Upper lobe of left lung (tissue), 6 donors: ENCODE data around the gene KRT13. TPM values are rescaled to one million over a fixed set of nuclear protein-coding genes. Genes with fewer than 3 reads are reported as not detected.

Experiments used
- ATAC-seq, 2 donors: fragments of 200-7000 bp; cut with Tn5 transposase; one replicate each; pipeline ENCODE4 v1.9.1; 2022; ENCODE audit warnings: mild to moderate bottlenecking in 2 of 2, moderate library complexity in 2 of 2; ENCODE audit not compliant: low FRiP score in 2 of 2
- DNase-seq, 2 donors: peaks; one replicate each; pipeline ENCODE4 v3.0.0-alpha.2; 2019 to 2020
- H3K27ac ChIP-seq, 4 donors: fragments of 200-600 bp; sonication (generic); one replicate each; pipeline ENCODE4 v1.5.1; 2016 to 2019
- H3K27me3 ChIP-seq, 4 donors: fragments of 200-600 bp; sonication (generic); one replicate each; pipeline ENCODE4 v1.5.1; 2017 to 2019
- H3K36me3 ChIP-seq, 4 donors: fragments of 200-600 bp; sonication (generic); one replicate each; pipeline ENCODE4 v1.5.1; 2016 to 2019
- H3K4me1 ChIP-seq, 4 donors: fragments of 200-600 bp; sonication (generic); one replicate each; pipeline ENCODE4 v1.5.1; 2018 to 2019
- H3K4me3 ChIP-seq, 4 donors: fragments of 200-600 bp; sonication (generic); one replicate each; pipeline ENCODE4 v1.5.1; 2017 to 2019; ENCODE audit warnings: mild to moderate bottlenecking in 2 of 4, moderate library complexity in 1 of 4
- H3K9me3 ChIP-seq, 4 donors: fragments of 200-600 bp; sonication (generic); one replicate each; pipeline ENCODE4 v1.5.1; 2018 to 2019
- CTCF ChIP-seq, 6 experiments: fragments of 450-650 bp in 4 of 6; fragments of 200-600 bp in 2 of 6; sonication (generic) in 2 of 6; IDR thresholded peaks; one replicate each; pipeline ENCODE4 v1.5.1; 2016 to 2019; ENCODE audit warnings: antibody characterized with exemption in 6 of 6
- EP300 ChIP-seq, 4 donors: sonication (generic); formaldehyde crosslinking; IDR thresholded peaks; one replicate each; pipeline ENCODE4 v1.5.1; 2017; ENCODE audit warnings: antibody characterized with exemption in 4 of 4, control low read depth in 2 of 4
- POLR2A ChIP-seq, 4 donors: fragments of 450-650 bp; IDR thresholded peaks; one replicate each; pipeline ENCODE4 v1.5.1; 2016 to 2017; ENCODE audit warnings: antibody characterized with exemption in 4 of 4, mild to moderate bottlenecking in 2 of 4
- POLR2AphosphoS5 ChIP-seq, 2 donors: sonication (generic); formaldehyde crosslinking; IDR thresholded peaks; one replicate each; pipeline ENCODE4 v1.5.1; 2017; ENCODE audit warnings: antibody characterized with exemption in 2 of 2
- WGBS, 2 donors: methylation state at CpG; one replicate each; pipeline ENCODE4 v1.1.5; 2017 to 2018; 5-methylcytosine and 5-hydroxymethylcytosine counted together
- total RNA-seq, 6 donors: library from RNA; depleted of rRNA in 4 of 6; stranded (reverse); fragments of >200 nt in 4 of 6; gene quantifications; one replicate each; pipeline versions ENCODE4 v1.1.0 to v1.2.1, GENCODE V29; 2016 to 2021
- donor health status: DM: no; HTN: no; CAD: no; lungs with moderate emphysema.
- donor health status: DM: no; HTN: yes; CAD: no; lungs with severe emphysema.

The KRT13 gene
- total RNA-seq, 6 donors from 2014 or later: 1.0 to 12.1 (median 7.2) TPM

- no peak for ATAC-seq
- no peak overlapping the region for H3K4me3 ChIP-seq
- WGBS, 2 donors: 89 to 90% methylated on average over 13 of the region's 13 CpGs
Measured at GRCh38 chr17:41486316-41486715, 19.1 kb downstream of the KRT13 start.

GRCh38 chr17:41484920-41485904 is 20.2 kb downstream of the KRT13 start:
- ATAC-seq (no peak), DNase-seq (no peak)
- TF ChIP-seq POLR2AphosphoS5 (IDR thresholded peaks at IDR 0.05) (no peak), POLR2A (IDR thresholded peaks at IDR 0.05) (no peak), EP300 (IDR thresholded peaks at IDR 0.05) (no peak), CTCF (IDR thresholded peaks at IDR 0.05) (no peak)
- Histone ChIP-seq H3K9me3 (no peaks in the 10 kb centered on the region), H3K36me3 (no peaks in the 10 kb centered on the region), H3K4me3 (no peak overlapping the region), H3K27ac (no peak overlapping the region), H3K4me1 (peaks cover 0 to 3% (median 0%) of the 10 kb centered on the region in 4 donors), H3K27me3 (no peaks in the 10 kb centered on the region)
- 82 to 84% methylated on average over 7 to 8 of the region's 8 CpGs for WGBS, 2 donors

More at GRCh38 chr17:41486316-41486715, 19.1 kb downstream of the KRT13 start:
- no peaks in the 10 kb centered on the region for H3K36me3 ChIP-seq
- no peaks in the 10 kb centered on the region for H3K9me3 ChIP-seq
- no peak overlapping the region for H3K27ac ChIP-seq
- DNase-seq: no peak
- H3K27me3 ChIP-seq: no peaks in the 10 kb centered on the region
- TF ChIP-seq POLR2AphosphoS5 (IDR thresholded peaks at IDR 0.05): no peak
- TF ChIP-seq CTCF (IDR thresholded peaks at IDR 0.05): no peak
- H3K4me1 ChIP-seq: peaks cover 0 to 4% (median 0%) of the 10 kb centered on the region in 4 donors

GRCh38 chr17:41483991-41484826 is 21.2 kb downstream of the KRT13 start:
- ATAC-seq: no peak
- H3K27ac ChIP-seq: no peak overlapping the region
- 66 to 69% methylated on average over 7 of the region's 7 CpGs for WGBS, 2 donors
- no peaks in the 10 kb centered on the region for H3K36me3 ChIP-seq
- TF ChIP-seq EP300 (IDR thresholded peaks at IDR 0.05) (no peak), POLR2A (IDR thresholded peaks at IDR 0.05) (no peak), CTCF (IDR thresholded peaks at IDR 0.05) (no peak), POLR2AphosphoS5 (IDR thresholded peaks at IDR 0.05) (no peak)
- H3K4me1 ChIP-seq: no peaks in the 10 kb centered on the region
- DNase-seq: no peak
- H3K4me3 ChIP-seq: no peak overlapping the region
- H3K27me3 ChIP-seq: no peaks in the 10 kb centered on the region
- H3K9me3 ChIP-seq: no peaks in the 10 kb centered on the region

- Histone ChIP-seq H3K4me3 (no peak overlapping the region), H3K36me3 (no peaks in the 10 kb centered on the region), H3K9me3 (no peaks in the 10 kb centered on the region), H3K4me1 (no peaks in the 10 kb centered on the region), H3K27ac (no peak overlapping the region), H3K27me3 (no peaks in the 10 kb centered on the region)
- peak in 1 of 2 donors; percentile 14 for DNase-seq
- WGBS, 2 donors: 74 to 79% methylated on average over 9 of the region's 9 CpGs
- no peak for ATAC-seq
- no peak for TF ChIP-seq POLR2A (IDR thresholded peaks at IDR 0.05)
- no peak for TF ChIP-seq EP300 (IDR thresholded peaks at IDR 0.05)
- no peak for TF ChIP-seq POLR2AphosphoS5 (IDR thresholded peaks at IDR 0.05)
- no peak for TF ChIP-seq CTCF (IDR thresholded peaks at IDR 0.05)
Measured at GRCh38 chr17:41483531-41483930, 21.9 kb downstream of the KRT13 start.
